HG03135 (cell line): ENCODE measurements around the gene GNAT2.

Experiments
- ATAC-seq: cut with Tn5 transposase; IDR thresholded peaks from one replicate; pipeline ENCODE4 v1.9.1; 2021; ENCODE audit warnings: mild to moderate bottlenecking, moderate library complexity; ENCODE audit not compliant: unreplicated experiment

GNAT2 gene

DNA sequence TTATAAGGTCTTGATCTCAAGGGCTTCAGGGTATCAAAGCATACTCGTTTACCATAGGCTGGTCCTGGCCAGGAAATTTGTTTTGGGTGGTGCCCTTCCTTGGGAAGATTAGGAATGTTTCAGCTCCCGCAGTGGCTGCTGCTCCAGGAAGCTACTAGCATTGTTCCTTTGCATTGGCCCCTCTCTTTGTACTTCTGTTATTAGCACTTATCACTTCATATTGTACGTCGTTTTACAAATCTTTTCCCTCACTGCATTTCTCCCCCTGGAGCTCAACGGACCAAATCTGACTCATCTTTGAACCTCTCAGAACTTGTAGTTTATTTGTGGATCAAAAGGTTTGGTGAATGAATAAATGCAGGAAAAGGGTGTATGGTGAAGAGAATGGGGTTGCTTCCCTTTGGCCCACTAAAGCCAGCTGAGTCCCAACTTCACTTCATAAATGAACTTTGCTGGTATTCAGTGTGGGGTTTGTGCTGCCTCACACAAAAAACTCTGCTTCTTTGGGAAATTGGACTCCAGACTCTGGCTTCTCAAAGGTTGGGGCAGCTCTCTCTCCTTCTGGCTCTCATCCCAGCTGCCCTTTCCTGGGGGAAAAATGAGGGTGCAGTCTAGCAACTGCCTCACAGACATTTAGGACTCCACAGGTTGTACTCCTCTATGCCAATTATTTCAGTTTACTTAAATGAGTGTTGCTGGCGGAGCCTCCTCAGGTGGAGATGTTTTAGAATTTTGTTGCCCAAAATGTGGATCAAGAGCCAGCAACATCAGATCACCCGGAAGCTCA lies 5.9 kb downstream of the GNAT2 start:
- no peak for ATAC-seq

- ATAC-seq = no peak
These were observed 8.0 kb downstream of the GNAT2 start for GRCh38 chr1:109611308-109611990.

GRCh38 chr1:109610609-109611307 lies 8.7 kb downstream of the GNAT2 start:
- ATAC-seq = no peak

GRCh38 chr1:109609881-109610280 lies 9.5 kb downstream of the GNAT2 start:
- ATAC-seq = no peak

DNA sequence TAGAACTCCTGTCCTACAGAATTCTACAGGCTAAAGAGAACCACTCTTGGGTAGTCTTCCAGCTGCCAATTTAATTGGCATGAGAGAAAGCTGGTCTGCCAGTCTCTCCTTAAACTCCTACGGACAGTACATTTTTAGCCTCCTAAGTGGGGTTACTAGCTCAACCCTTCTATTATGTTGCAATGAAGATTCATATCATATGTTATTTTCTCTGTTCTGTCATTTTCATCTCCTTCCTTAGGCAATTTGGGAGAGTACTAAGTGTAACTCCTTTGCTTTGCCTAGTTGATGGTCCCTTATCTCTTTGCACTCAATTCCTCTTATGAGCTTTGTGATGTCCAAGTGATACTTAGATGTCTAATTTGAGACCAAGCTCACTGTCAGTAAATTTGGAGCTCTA lies 14.0 kb downstream of the GNAT2 start:
- no peak for ATAC-seq

DNA sequence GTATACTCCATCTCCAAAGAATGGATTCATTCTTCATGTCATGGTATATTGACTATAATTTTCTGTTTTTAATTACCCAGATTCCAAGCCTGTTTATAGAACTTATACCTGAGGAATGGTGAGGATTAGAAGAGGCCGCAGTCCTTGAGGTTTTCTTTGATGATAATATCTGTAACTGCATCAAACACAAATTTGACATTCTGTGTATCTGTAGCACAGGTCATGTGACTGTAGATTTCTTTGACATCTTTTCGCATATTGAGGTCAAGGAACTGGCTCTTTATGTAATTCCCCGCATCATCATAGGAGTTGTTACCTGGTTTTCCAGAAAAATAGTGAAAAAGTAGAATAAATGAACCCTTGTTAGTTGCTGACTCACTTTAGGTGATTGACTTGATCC lies 16.2 kb downstream of the GNAT2 start:
- no peak for ATAC-seq

- no peak for ATAC-seq
These were observed 20.8 kb downstream of the GNAT2 start for GRCh38 chr1:109598655-109599054.

DNA sequence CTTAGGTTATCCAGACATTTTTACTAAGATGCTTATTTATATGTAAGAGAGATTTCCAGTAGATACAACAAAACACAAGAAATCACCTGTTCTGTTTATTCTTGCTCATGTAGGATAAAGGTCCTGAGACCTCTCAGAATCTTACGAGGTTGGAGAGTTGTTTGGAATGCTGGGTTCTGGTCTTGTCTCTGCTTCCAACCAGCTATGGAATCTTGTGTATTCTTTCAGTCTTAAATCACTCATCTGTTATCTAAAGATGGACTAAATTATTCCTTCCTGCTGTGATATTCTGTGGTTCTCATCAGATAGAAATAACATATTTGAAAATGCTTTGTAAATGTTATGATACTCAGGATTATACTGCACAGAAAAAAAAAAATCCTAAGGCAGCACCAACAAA lies 21.3 kb downstream of the GNAT2 start:
- ATAC-seq = no peak

GRCh38 chr1:109595531-109595930 lies 23.9 kb downstream of the GNAT2 start:
- ATAC-seq = no peak

- ATAC-seq = no peak
These were observed 26.5 kb downstream of the GNAT2 start for GRCh38 chr1:109592916-109593315.

GRCh38 chr1:109589679-109590078 lies 29.7 kb downstream of the GNAT2 start:
- no peak for ATAC-seq

DNA sequence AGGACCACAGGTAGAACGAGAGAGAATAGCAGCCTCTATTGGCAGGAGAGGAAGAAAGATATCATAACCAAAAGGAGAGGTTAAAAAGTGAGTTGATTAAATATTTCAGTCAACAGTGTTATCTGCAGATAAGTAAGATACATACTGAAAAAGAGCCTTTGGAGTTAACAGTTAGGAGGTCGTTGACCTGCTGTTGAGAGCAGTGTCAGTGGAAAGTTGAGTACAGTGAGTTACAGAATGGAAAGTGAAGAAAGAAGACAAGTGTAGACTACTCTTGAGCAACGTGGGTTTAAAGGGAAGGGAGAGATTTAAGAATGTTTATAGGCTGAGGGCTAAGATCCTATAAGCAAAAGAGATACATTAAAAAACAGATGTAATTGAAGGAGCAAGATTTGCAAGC lies 30.2 kb downstream of the GNAT2 start:
- no peak for ATAC-seq

- no peak for ATAC-seq
These were observed 33.4 kb downstream of the GNAT2 start for GRCh38 chr1:109586055-109586454.

GRCh38 chr1:109584766-109585165 lies 34.6 kb downstream of the GNAT2 start:
- no peak for ATAC-seq

GRCh38 chr1:109582021-109582420 lies 37.4 kb downstream of the GNAT2 start:
- ATAC-seq = no peak

DNA sequence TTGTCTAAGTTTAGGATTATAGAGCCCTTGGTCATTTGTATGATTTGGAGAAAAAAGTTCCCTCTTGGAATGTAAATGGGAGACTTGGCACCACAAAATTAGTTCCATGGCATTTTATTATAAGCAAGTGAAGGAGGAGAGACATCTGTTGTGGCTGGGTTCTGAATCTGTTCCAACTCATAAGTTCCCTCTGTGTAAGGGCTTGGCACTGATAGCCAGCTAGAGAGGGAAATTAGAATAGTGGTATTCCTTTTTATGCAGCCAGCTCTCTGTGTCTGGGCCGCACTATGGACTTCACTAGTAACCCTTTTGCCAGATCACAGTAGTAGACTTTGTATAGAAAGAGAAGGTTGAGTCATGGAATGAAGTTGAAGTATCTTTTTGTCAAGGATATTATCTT lies 39.9 kb downstream of the GNAT2 start:
- no peak for ATAC-seq

- no peak for ATAC-seq
These were observed 40.4 kb downstream of the GNAT2 start for GRCh38 chr1:109578947-109579443.

DNA sequence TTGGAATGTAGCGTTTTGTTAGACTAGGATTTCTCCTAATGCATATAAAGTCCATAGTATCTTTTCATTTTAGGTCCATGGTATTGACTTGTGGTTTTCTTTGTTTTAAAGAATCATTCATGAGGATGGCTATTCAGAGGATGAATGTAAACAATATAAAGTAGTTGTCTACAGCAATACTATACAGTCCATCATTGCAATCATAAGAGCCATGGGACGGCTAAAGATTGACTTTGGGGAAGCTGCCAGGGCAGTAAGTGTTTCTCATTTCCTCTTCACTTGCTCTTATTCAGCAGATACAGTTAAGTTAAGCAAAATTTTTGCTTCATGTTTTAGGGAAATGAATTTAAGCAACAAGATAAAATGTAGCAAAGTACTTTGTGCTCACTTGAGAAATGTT lies 45.6 kb downstream of the GNAT2 start:
- no peak for ATAC-seq

DNA sequence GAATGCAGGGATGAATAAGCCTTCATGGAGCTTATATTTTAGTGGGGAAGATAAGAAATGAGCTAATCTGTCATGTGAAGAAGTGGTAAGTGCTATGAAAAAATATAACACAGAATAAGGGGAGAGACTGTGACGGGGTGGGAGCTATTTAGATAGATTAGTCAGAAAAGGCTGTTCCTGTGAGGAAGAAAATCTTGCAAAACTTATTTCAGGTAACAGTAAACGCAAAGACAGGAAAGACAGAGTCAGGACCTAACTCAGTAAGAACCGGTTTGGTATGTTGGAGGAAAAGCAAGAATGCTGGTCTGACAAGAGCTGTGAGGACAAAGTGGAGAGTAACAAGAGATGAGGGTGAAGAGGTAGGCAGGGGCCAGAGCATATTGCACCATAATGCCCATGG lies 49.0 kb downstream of the GNAT2 start:
- ATAC-seq = no peak

DNA sequence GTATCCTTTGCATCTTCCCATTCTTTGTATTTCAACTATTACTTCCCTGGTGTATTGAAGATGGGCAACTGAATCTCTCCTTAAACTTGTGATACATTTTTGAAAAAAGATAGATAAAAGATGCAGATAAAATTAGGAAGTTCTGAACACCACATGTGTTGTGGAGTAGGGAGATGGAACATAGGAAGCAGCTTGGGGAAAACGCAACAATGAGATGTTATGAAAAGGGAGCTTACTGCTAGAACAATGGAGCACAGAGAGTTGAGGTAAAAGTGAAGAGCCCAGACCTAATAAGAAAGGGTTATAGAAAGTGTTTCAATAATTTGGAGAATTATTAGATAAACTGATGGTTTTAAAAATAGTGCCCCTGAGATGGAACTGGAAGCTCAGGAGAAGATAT lies 50.1 kb downstream of the GNAT2 start:
- ATAC-seq = no peak

GRCh38 chr1:109567877-109568672 lies 51.3 kb downstream of the GNAT2 start:
- ATAC-seq = no peak
